GM19023 (cell line): ENCODE results near the gene LRRC8E.
"Not testable (repeated sequence)": the region's sequence is repeated elsewhere in the genome, so short reads cannot be mapped to it uniquely, and the experiment has no call there.

Source experiments
- ATAC-seq: cut with Tn5 transposase; IDR thresholded peaks from one replicate; pipeline ENCODE4 v1.9.1; 2021; ENCODE audit warnings: mild to moderate bottlenecking, moderate library complexity; ENCODE audit not compliant: unreplicated experiment

The LRRC8E gene

DNA sequence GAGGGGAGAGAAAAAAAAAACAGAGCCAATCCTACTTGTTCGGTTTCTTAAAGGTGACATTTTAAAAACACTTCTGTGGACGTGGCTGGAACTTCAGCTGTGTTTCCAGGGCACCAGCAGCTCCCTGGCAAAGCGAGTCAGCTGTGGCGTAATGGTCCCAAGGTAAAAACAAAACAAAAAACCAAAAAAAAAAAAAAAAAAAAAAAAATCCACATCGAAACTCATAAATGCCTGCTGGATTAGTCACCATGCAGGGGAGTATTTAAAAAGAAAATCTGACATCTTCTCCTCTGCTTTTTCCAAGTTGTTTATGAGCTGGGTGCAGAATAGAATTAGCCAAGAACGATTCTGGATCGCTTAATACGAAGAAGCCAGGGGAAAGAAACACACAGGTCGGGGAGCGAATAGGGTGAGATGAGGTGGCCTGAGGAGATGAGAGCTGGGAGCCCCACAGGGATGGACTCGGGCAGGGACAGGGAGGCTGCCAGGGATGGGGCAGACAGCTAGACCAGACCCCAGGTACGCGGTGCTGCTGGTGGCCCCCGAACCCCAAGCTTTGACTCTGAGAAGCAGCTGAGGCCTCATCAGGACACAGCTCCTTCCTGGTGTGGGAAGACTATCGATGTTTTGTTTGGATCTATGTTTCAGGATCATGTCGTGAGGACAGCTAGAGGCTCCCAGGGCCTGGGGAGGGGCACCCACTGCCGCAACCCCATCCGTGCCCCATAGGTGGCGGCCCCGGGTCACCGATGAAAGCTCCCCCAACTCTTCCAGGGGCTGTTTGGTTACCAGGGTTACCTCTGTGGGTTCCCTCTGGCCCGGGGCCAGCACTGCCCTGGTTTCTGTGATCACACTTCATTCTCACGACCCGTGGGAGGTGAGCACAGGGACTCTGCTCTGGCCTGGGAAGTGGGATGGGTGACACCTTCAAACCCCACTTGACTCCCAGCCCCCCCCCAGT lies 40.7 kb downstream of the LRRC8E start:
- no peak for ATAC-seq

DNA sequence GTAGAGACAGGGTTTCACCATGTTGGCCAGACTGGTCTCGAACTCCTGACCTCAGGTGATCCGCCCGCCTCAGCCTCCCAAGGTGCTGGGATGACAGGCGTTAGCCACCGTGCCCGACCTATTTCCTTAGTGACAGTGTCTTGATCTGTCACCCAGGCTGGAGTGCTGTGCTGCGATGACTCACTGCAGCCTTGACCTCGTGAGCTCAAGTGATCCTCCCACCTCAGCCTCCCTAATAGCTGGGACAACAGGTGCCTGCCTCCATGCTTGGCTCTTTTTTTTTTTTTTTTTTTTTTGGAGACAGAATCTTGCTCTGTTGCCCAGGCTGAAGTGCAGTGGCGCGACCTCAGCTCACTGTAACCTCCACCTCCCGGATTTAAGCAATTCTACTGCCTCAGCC lies 41.7 kb downstream of the LRRC8E start:
- not testable (repeated sequence) for ATAC-seq

- ATAC-seq: no peak
These were observed 42.5 kb downstream of the LRRC8E start for GRCh38 chr19:7930765-7931164.

- ATAC-seq: no peak
These were observed 43.1 kb downstream of the LRRC8E start for GRCh38 chr19:7931221-7932061.

DNA sequence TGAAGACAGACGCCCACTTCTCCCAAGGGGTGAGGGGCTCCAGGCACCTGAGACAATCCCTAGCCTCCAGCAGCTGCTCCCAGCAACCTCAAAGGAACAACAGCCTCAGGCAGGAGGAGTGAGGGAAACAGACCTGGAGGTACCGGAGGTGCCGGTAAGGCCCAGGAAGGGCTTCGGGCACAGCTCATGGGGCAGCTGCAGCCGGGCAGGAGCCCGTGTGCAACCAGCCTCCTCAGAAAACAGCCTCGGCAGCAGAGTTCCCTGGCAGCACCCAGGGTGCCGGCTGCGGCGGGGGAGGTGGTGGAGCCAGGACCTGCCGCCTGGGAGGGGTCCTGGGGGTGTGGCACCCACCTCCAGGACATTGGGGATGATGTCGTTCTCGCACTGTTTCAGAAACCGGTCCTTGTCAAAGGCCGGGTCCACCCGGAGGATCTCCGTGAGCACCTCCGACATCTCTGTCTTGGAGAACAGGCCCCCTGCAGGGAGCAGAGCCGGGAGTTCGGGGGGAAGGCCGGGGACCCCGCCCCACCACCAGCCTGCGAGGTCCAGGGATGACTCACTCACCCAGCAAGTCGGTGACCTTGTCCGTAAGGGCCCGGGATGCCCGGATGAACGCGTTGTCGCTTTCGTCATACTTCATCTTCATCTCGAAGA lies 44.1 kb downstream of the LRRC8E start:
- no peak for ATAC-seq

GRCh38 chr19:7932930-7933300 lies 44.6 kb downstream of the LRRC8E start:
- ATAC-seq: no peak

GRCh38 chr19:7933411-7933810 lies 45.1 kb downstream of the LRRC8E start:
- ATAC-seq: no peak

DNA sequence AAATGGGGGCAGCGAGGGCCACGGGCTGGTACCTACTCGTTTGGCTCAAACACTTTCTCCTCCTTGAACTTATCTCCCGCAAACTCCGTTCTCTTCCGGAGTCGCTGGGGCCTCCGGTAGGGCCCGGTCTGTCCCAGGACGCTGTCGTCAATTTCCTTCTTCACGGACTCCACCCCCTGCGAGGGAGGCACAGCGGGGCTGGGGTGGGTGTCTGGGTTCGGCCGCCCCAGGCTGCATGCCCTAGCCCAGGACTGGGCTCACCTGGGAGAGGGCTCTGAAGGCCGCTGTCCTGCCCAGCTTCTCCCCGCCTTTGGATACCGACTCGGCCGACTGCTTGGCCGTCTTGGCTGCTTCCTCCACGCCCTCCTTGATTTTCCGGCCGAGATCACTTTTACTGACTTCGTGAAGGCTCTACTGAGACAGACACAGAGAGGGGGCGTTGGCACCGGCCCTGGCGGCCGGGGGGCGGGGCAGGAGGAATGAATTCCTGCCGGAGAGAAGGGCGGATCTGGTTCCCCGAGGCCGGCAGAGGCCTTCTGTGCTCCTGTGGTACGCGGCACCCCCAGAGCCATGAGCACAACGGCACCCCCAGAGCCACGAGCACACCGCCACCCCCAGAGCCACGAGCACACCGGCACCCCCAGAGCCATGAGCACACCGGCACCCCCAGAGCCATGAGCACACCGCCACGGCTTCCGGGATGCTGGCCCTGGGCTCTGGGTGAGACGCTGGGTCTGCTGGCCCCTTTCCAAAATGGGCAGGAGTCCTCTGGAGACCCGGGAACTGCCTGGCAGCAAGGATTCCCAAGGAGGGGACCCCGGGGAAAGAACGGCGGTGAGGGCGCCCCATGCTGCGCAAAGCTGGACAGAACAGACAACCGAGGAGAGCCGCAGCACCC lies 45.8 kb downstream of the LRRC8E start:
- ATAC-seq: no peak

DNA sequence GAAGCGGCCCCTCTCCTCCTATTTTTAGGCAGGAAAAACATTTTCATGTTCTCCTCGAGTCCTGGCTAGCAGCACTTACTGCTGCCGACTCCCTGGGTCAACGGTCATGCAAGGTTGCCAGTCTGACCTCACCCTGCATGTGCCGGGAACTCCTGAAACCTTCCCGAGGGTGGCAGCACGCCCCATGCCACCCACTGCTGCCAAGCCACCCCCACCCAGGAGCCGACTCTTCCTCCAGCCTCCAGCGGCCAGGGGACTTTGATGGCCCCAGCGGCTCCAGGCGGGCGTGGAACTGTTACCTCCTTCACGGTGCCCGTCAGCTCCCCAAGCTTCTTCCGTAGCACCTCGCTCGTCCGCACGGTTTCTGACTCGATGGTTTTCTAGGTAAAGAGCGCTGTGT lies 46.5 kb downstream of the LRRC8E start:
- ATAC-seq: no peak

GRCh38 chr19:7940841-7941240 lies 52.5 kb downstream of the LRRC8E start:
- ATAC-seq: no peak

DNA sequence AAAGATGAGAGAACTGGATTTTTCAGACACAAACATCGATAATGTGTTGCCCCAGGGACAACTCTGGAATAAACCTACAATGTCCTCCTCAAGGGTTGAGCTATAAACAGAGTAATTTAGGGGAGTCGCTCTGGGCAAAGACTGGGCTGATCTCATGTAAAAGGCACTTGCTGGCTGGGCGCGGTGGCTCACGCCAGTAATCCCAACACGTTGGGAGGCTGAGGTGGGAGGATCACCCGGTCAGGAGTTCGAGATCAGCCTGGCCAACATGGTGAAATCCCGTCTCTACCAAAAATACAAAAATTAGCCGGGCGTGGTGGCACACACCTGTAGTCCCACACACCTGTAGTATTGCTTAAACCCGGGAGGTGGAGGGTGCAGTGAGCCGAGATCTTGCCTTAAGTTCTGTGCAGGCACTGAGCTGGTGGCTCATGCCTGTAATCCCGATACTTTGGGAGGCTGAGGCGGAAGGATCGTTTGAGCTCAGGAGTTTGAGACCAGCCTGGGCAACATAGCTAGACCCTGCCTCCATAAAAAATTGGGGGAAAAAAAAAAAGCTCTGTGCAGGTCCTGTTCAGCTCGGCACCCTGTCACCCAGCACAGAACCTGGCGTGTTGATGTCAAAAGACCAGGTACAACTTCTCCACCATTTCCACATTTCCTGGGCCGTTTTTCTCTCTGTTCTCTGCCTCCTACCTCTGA lies 53.7 kb downstream of the LRRC8E start:
- no peak for ATAC-seq

GRCh38 chr19:7942981-7943443 lies 54.7 kb downstream of the LRRC8E start:
- no peak for ATAC-seq

DNA sequence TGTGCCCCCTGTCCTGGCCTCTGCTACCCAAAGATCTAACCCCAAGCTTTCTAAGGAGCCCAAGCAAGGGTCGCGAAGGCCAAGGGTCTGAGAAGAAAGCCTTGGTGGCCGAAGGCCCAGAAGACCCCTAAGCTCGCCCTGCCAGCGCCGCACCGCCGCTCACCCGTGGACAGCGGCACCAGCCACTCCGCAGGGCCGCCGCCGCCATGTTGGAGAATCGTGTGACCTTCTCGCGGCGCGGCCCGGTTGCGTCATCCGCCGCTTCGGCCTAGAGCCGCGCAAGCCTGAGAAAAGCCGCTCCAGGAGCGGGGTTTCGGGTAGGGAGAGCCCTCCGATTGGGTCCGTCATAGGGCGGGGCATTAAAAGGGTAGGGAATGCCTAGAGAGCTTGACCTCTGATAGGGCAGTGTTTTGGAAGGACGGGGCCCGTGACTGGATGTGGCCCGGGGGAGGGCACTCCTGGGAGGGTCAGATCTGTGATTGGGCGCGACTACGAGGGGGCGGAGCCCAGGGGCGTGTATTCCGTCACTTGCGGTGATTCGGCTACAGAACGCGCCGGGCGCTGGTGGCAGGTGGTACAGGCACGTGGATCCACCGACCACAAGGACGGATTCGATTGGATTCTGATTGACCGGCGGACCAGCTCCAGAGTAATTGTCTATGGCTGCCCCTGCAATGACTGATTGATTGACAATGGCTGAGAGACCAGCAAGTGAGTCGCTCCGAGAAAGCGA lies 55.3 kb downstream of the LRRC8E start, which contains the start of gene TIMM44:
Gene TIMM44, minus strand, starts transcription at position 223 of the 733 bp plus-strand sequence. Its CDS starts 15 bp downstream, at position 208.
- peak; percentile 96 for ATAC-seq

- ATAC-seq: peak; percentile 33
These were observed 56.0 kb downstream of the LRRC8E start for GRCh38 chr19:7944177-7944761.

- ATAC-seq: no peak
These were observed 59.6 kb downstream of the LRRC8E start for GRCh38 chr19:7947939-7948338.
